ENCODE measurements around the gene RFT1. TPM values are rescaled to one million over a fixed set of nuclear protein-coding genes. Genes with fewer than 3 reads are reported as not detected.

RFT1 gene
- total RNA-seq, 2 experiments from 2014 or later, result 8.5 to 10.2 TPM

DNA sequence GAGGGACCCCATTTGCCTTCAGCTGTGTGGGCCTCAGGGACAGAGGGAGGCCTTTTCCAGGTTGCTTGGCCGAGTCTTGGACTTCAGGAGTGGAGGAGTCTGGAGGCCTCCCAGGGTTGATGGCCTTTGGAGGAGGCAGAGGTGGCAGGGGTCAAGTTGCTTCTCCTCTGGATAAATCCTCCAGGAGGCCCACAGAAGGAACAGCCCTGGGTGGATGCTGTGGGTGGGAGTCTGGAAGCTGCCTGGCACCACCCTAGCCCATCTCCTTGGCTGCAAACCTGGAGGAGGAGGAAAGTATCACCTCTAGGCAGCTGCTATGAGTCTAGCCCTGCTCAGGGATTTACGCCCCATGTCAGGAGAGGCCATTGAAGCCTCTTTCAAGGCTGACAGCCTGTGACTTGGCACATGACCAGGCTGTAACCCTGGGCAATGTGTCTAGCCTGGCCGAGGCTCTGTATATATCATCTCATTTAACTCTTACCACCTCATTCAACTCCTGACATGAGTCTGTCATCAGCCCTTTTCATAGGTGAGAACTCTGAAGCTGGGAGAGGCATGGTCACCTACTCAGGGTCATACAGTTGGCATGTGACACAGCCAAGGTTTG, 27.8 kb upstream of the RFT1 start:
- Histone ChIP-seq H3K27me3 (ENCODE audit: control insufficient read depth in 1 of 2, insufficient read depth in 2 of 2, low read length in 2 of 2) (peaks cover 26 to 34% of the 10 kb centered on the region in 2 experiments), H3K9me3 (ENCODE audit: control insufficient read depth in 1 of 2, insufficient read depth in 1 of 2, low read length in 2 of 2) (peaks cover 0 to 3% of the 10 kb centered on the region in 2 experiments), H3K27ac (ENCODE audit: low read depth in 1 of 2, low read length in 2 of 2) (no peak overlapping the region), H3K4me1 (ENCODE audit: insufficient read depth, low read length) (peaks cover 28% of the 10 kb centered on the region), H3K4me3 (ENCODE audit: low read length) (no peak overlapping the region), H3K36me3 (ENCODE audit: insufficient read depth, low read length) (no peaks in the 10 kb centered on the region)
- peaks cover 23% of the 10 kb centered on the region for H3K27me3 Mint-ChIP-seq
- ChIA-PET CTCF (interaction anchor here (1.3 kb wide), 1 partner anchor 24 kb away, joined by 4 read pairs; no protein-coding TSS in a partner anchor), POLR2A (no interaction called here)
- intact Hi-C loops (cut with DNase I, micrococcal nuclease), result no loop called here
- H3K4me3 Mint-ChIP-seq, result peak overlapping the region; percentile 16
- no peak overlapping the region for H3K27ac Mint-ChIP-seq
- no peaks in the 10 kb centered on the region for H3K9me3 Mint-ChIP-seq
- ATAC-seq (ENCODE audit: poor library complexity), result no peak
- TF ChIP-seq, protein P1, sequence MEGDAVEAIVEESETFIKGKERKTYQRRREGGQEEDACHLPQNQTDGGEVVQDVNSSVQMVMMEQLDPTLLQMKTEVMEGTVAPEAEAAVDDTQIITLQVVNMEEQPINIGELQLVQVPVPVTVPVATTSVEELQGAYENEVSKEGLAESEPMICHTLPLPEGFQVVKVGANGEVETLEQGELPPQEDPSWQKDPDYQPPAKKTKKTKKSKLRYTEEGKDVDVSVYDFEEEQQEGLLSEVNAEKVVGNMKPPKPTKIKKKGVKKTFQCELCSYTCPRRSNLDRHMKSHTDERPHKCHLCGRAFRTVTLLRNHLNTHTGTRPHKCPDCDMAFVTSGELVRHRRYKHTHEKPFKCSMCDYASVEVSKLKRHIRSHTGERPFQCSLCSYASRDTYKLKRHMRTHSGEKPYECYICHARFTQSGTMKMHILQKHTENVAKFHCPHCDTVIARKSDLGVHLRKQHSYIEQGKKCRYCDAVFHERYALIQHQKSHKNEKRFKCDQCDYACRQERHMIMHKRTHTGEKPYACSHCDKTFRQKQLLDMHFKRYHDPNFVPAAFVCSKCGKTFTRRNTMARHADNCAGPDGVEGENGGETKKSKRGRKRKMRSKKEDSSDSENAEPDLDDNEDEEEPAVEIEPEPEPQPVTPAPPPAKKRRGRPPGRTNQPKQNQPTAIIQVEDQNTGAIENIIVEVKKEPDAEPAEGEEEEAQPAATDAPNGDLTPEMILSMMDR (IDR thresholded peaks at IDR 0.05), result no peak
- no peak for DNase-seq
- peaks cover 16% of the 10 kb centered on the region for H3K4me1 Mint-ChIP-seq (ENCODE audit: low read depth)
- H3K36me3 Mint-ChIP-seq (ENCODE audit: low read depth), result no peaks in the 10 kb centered on the region

DNA sequence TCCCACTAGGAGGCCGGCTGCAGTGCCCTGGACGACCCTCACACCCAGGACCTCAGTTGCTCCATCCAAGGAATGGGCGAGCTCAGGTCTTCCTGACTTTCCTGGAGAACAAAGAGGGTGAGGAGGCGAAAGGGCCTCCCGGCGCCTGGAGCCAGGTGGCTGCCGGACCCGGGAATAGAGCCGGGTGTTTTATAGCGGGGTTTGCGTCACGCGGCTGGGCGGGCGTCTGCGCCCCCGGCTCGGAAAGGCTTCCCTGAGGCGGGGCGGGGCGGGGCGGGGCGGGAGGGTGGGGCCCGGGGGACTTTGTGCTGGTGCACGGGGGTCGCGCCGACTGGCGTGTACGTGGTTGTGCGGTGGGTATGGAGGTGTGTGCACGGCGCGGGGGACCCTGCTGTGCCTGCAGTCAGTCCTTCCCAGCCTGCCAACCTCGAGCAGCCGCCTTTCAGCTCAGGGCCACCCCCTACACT, 26.2 kb upstream of the RFT1 start:
- ChIA-PET POLR2A (no interaction called here), CTCF (no interaction called here)
- Mint-ChIP-seq H3K4me3 (no peak overlapping the region), H3K27me3 (peaks cover 28% of the 10 kb centered on the region), H3K36me3 (ENCODE audit: low read depth) (no peaks in the 10 kb centered on the region), H3K9me3 (no peaks in the 10 kb centered on the region), H3K27ac (no peak overlapping the region), H3K4me1 (ENCODE audit: low read depth) (peaks cover 6% of the 10 kb centered on the region)
- TF ChIP-seq, protein P1 (IDR thresholded peaks at IDR 0.05), result no peak
- DNase-seq (no peak), ATAC-seq (ENCODE audit: poor library complexity) (no peak)
- Histone ChIP-seq H3K27me3 (ENCODE audit: control insufficient read depth in 1 of 2, insufficient read depth in 2 of 2, low read length in 2 of 2) (peaks cover 26 to 34% of the 10 kb centered on the region in 2 experiments), H3K36me3 (ENCODE audit: insufficient read depth, low read length) (no peaks in the 10 kb centered on the region), H3K4me1 (ENCODE audit: insufficient read depth, low read length) (peaks cover 16% of the 10 kb centered on the region), H3K27ac (ENCODE audit: low read depth in 1 of 2, low read length in 2 of 2) (no peak overlapping the region), H3K4me3 (ENCODE audit: low read length) (no peak overlapping the region), H3K9me3 (ENCODE audit: control insufficient read depth in 1 of 2, insufficient read depth in 1 of 2, low read length in 2 of 2) (peaks cover 0 to 3% of the 10 kb centered on the region in 2 experiments)
- intact Hi-C loops (cut with DNase I, micrococcal nuclease), result no loop called here

DNA sequence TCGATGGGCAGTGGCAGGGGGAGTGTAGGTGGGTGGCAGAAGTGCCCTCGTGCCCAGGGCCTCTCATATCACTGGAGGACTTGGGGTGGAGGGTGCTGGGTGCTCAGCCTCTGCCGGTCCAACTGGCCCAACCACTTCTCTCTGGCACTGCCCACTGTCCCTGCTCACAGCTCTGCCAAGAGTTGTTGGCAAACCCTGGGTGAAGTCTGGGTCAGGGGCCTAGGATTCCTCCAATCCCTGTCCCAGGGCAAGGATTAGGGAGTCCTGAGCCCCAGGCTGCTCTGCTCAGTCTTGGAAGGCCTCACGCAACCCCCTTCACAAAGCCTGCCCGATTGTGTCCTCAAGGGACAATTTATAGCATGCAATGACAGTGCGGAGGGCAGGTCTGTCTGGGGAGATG, 25.5 kb upstream of the RFT1 start:
- TF ChIP-seq, protein P1 (IDR thresholded peaks at IDR 0.05), result no peak
- no peak overlapping the region for H3K4me3 ChIP-seq (ENCODE audit: low read length)
- H3K9me3 ChIP-seq (ENCODE audit: control insufficient read depth in 1 of 2, insufficient read depth in 1 of 2, low read length in 2 of 2), result peaks cover 0 to 3% of the 10 kb centered on the region in 2 experiments
- no peak for ATAC-seq (ENCODE audit: poor library complexity)
- no peaks in the 10 kb centered on the region for H3K36me3 Mint-ChIP-seq (ENCODE audit: low read depth)
- no peak overlapping the region for H3K4me3 Mint-ChIP-seq
- H3K9me3 Mint-ChIP-seq, result no peaks in the 10 kb centered on the region
- no peaks in the 10 kb centered on the region for H3K36me3 ChIP-seq (ENCODE audit: insufficient read depth, low read length)
- intact Hi-C loops (cut with DNase I, micrococcal nuclease), result no loop called here
- CTCF ChIA-PET, result no interaction called here
- no peak for DNase-seq
- no peak overlapping the region for H3K27ac ChIP-seq (ENCODE audit: low read depth in 1 of 2, low read length in 2 of 2)
- POLR2A ChIA-PET, result no interaction called here
- H3K4me1 Mint-ChIP-seq (ENCODE audit: low read depth), result peaks cover 6% of the 10 kb centered on the region
- H3K4me1 ChIP-seq (ENCODE audit: insufficient read depth, low read length), result peaks cover 15% of the 10 kb centered on the region
- peaks cover 28% of the 10 kb centered on the region for H3K27me3 Mint-ChIP-seq
- H3K27me3 ChIP-seq (ENCODE audit: control insufficient read depth in 1 of 2, insufficient read depth in 2 of 2, low read length in 2 of 2), result peaks cover 26 to 34% of the 10 kb centered on the region in 2 experiments
- H3K27ac Mint-ChIP-seq, result no peak overlapping the region
